K562 treated with DMSO at 1 percent for 12 hours (cell line): ENCODE data around the gene FUT1. TPM values are rescaled to one million over a fixed set of nuclear protein-coding genes. Genes with fewer than 3 reads are reported as not detected.

Experiments
- total RNA-seq: library from RNA; unstranded; fragments of 300-600 nt; gene quantifications from 2 replicates; pipeline ENCODE4 v1.2.3, GENCODE V29; 2022; ENCODE audit not compliant: insufficient read depth

Gene FUT1
- 3.7 and 11.7 TPM in 2 replicates for total RNA-seq

DNA sequence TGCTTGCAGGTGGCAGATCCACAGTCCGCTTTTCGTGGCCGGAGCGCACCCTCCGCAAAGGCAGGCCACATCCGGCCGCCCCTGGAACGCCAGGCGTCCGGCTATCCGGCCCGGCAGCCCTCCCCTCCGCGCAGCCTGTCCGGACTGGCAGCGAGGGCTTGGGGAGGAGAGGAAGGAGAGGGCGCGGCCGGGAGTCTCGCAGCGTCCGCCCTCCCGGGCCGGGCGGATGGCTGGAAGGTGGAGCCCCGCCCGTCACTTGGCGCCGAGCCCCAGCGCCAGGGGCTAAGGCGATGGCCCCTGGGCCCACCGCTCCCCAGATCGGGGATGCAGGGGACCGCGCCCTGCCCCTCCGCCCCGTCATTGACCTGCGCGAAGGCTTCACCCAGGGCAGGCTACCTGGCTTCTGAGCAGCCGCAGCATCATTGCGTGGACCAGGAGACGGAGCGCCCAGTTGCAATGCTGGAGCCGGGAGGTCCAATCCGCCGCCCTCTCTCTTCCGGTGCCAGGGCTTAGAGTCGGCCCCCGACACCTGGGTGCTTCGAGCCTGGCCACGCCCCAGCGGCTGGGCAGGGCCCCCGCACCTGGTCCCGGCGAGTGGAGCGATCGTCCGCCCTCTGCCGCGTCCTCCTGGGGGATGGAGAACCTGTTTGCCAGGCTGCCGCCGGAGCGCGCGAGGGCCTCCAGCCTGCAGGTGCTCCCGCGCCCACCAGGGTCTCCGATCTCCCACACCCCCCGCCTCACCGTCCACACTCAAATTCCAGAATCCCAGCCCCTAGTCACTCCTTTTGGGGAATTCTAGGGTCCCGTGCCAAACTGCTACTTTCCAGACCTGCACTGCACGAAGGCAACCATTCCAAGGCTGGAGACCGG is at the start of gene FUT1:
Gene FUT1 (minus strand): TSS at position 146 of the 870 bp plus-strand sequence. CDS start 1,360 bp downstream, outside the sequence.

DNA sequence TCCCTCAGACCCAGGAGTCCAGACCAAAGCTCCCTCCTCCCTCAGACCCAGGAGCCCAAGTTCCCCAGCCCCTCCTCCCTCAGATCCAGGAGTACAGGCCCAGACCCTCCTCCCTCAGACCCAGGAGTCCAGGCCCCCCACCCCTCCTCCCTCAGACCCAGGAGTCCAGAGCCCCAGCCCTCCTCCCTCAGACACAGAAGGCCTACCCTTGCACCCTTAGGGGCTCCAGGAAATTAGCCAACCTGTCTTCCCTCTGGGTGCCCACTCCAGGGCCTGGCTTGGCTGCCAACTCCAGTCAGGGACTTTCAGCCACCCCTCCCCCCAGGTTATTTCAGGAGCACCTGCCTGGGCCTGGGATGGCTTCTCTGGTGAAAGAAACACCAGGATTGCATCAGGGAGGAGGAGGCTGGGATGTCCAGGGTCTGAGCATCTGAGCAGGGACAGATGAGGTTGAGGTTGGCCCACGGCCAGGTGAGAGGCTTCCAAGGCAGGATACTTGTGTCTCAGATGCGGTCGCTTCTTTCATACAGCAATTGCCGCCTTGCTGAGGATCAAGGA is 2.7 kb upstream of the FUT1 start, which contains the start of gene FGF21:
Gene FGF21 (plus strand): TSS at position 441 of the 558 bp plus-strand sequence. CDS start 713 bp downstream, outside the sequence.

DNA sequence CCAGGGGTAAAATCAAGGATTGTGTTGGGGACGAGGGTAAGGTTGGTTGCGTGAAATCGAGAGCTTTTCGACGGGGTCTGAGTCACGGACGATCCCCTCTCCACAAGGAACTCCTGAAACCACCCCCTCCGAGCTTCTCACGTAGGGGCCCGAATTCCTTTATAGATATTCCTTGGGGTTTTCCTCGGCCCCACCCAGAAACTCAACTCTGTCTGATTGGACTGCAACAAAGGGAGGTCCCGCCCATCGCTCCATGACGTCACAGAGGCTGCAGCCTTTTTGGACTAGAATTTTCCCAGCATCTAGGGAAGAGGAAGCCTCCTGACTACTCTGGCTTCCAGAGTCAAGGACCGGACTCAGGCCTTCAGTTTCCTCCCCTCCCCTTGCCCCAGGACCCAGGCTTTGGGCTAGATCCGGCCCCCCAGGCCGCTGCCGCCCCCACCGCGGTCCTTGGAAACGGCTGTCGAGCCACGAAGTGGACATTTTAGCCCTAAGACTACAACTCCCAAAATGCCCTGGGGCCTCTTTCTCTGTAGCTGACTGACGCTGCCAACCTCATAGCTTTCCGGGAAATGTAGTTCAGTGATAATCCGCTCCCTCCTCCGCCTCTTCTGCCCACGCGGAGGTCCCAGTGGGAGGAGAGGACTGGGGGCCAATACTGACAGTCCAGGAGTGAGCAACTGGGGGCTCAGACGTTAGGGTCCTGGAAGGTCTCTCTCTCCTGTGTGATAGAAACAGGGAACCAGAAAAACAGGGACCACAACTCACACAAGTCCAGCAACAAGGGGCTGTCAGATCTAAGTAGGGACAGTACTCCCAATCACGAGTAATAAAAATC is 5.5 kb downstream of the FUT1 start, which contains the start of gene IZUMO1:
Gene IZUMO1 (minus strand): TSS at position 172 of the 838 bp plus-strand sequence. CDS start 1,050 bp downstream, outside the sequence.

DNA sequence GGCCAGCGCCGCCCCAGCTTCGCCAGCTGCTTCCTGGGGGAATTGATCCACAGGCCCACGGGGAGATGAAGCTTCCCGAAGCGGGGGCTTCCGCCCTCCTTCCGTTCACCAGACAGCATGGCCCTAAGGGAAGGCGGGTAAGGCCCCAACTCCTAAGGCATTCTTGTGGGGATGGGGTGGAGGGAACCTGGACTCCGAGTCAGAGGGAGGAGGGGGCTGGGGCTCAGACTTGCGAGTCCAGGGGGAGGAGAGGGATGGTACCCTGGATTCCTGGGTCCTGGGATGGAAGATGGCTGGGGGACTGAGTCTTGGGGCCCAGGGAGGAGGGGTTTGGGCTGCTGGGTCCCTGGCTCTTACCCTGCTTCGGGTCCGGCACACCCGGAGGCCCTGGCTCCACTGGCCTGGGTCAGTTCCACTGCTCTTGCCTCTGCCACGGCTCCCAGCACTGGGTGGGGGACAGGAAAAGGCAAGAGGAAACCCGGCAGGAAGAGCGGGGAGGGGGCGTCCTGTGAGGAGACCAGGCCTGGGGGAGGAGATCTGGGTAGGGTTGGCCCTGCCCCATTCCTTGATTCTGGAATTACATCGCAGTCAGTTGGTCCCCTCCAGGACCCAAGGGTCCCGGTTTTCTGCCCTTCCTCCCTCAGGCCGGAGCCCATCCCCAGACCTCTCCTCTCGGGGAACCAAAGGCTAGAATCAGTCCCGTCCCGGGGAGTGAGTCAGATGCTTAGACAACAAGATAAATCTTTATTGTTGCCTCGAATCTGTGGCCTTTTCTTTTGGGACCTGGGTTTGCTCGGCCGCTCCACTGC is 12.1 kb downstream of the FUT1 start, which contains the start of gene RASIP1:
Gene RASIP1 (minus strand): TSS at position 447 of the 809 bp plus-strand sequence. CDS start 328 bp downstream, at position 119.

DNA sequence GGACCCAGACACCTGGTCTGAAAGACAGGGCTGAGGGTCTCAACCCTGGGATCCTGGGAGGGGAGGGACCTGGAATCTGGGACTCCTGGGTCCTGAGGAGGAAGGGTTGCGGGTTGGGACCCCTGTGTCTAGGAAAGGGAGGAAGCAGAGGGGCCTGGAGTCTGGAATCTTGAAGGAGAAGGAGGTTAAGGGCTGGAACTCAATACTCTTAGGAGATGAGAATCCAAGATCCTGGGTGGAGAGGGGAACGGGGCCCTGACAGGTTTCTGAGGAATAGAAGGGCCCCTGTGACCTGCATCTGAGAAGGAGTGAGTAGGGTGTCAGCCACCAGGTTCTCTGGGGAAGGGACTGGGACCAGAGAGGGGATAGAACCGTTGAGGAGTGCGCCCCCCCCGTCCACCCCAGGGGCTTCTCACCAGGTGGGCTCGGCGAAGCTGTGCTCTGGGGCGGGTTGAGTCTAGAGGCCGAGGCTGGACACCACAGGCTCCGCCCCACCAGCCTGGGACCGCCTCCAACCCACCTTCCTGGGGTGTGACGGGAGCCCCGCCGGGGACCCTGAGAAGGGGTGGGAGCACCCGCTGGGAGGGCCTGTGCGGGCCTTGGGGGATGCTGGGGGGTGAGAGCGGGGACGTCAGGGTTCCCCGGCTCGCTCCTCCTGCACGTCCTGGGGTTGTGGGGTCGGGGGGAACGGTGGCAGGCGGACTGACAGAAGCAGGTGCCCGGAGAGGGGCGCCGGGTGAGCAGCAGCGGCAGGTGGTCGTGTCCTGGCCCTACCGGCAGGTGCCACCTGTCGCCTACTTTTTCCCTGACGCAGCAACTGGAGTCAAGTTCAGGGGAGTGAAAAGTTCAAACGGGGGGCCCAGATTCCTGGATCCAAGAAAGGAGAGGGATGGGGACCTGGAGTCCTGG is 32.9 kb downstream of the FUT1 start, which contains the start of gene MAMSTR:
Gene MAMSTR (minus strand): TSS at position 463 of the 909 bp plus-strand sequence. CDS start 694 bp downstream, outside the sequence.

Other genes with a start within 250 kb of the FUT1 start
- gene LMTK3, start 240.8 kb downstream of the FUT1 start, total RNA-seq: 8.5 and 9.9 TPM in 2 replicates
- 1.0 and 2.0 TPM in 2 replicates for gene SULT2B1, start 200.5 kb downstream of the FUT1 start, total RNA-seq
- not detected in 2 replicates for gene SPACA4, start 145.9 kb downstream of the FUT1 start, total RNA-seq
- gene FAM83E, start 137.6 kb downstream of the FUT1 start, total RNA-seq: 1.2 TPM in 1 of 2 replicates, not detected in the other
- 5,080 and 6,810 TPM in 2 replicates for gene RPL18, start 133.5 kb downstream of the FUT1 start, total RNA-seq
- 7.6 and 8.2 TPM in 2 replicates for gene SPHK2, start 133.1 kb downstream of the FUT1 start, total RNA-seq
- gene DBP, start 115.3 kb downstream of the FUT1 start, total RNA-seq: 17.4 and 19.1 TPM in 2 replicates
- gene CA11, start 106.5 kb downstream of the FUT1 start, total RNA-seq: 14.8 and 24.9 TPM in 2 replicates
- gene NTN5, start 79.6 kb downstream of the FUT1 start, total RNA-seq: 0.96 and 0.98 TPM in 2 replicates
- gene FUT2, start 56.7 kb downstream of the FUT1 start, total RNA-seq: 0.23 TPM in 1 of 2 replicates, not detected in the other
- 0.63 and 0.79 TPM in 2 replicates for gene MAMSTR, start 32.9 kb downstream of the FUT1 start, total RNA-seq
- 8.6 and 9.0 TPM in 2 replicates for gene RASIP1, start 12.0 kb downstream of the FUT1 start, total RNA-seq
- gene IZUMO1, start 5.7 kb downstream of the FUT1 start, total RNA-seq: 0.42 and 0.94 TPM in 2 replicates
- not detected in 2 replicates for gene FGF21, start 2.9 kb upstream of the FUT1 start, total RNA-seq
- 67.2 and 83.7 TPM in 2 replicates for gene BCAT2, start 58.4 kb upstream of the FUT1 start, total RNA-seq
- gene HSD17B14, start 83.8 kb upstream of the FUT1 start, total RNA-seq: 0.88 and 0.99 TPM in 2 replicates
- gene PLEKHA4, start 116.0 kb upstream of the FUT1 start, total RNA-seq: 29.6 and 35.9 TPM in 2 replicates
- 73.5 and 96.0 TPM in 2 replicates for gene PPP1R15A, start 119.8 kb upstream of the FUT1 start, total RNA-seq
- gene TULP2, start 146.1 kb upstream of the FUT1 start, total RNA-seq: 0.88 and 1.4 TPM in 2 replicates
- gene NUCB1, start 147.7 kb upstream of the FUT1 start, total RNA-seq: 224 and 349 TPM in 2 replicates
- 2.6 and 3.0 TPM in 2 replicates for gene DHDH, start 181.1 kb upstream of the FUT1 start, total RNA-seq
- 81.3 and 96.0 TPM in 2 replicates for gene BAX, start 202.2 kb upstream of the FUT1 start, total RNA-seq
- gene FTL, start 212.7 kb upstream of the FUT1 start, total RNA-seq: 6,477 and 6,803 TPM in 2 replicates
- 12.2 and 21.6 TPM in 2 replicates for gene GYS1, start 240.7 kb upstream of the FUT1 start, total RNA-seq
- 160 and 193 TPM in 2 replicates for gene RUVBL2, start 241.2 kb upstream of the FUT1 start, total RNA-seq